ENCODE results near the gene SCN2B. TPM values are rescaled to one million over a fixed set of nuclear protein-coding genes. Genes with fewer than 3 reads are reported as not detected.
A peak's percentile ranks its signal among the peaks of the same experiment; 100 is the strongest.

Gene SCN2B
- total and polyA plus RNA-seq, 2 experiments from 2014 or later = not detected

DNA sequence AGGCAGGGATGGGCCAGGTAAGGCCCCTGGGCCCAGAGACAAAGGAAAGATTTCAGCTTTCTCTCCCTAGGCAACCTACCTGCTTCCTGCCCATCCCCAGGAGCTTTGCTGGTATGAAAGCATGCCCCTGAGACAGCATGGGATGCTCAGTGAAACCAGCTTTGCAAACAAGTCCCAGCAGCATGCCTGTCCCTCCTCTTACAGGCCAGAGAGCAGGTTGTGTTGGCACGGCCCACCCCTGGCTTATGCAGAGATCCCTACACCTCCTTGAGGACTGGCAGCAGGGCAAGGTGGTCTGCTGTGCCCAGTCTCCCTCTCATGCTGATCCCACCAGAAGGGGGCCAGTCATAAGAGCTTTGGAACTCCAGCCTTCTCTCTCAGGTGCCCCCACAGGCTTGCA lies 26.9 kb downstream of the SCN2B start:
- no peak for TF ChIP-seq EZH2 (IDR thresholded peaks at IDR 0.05; ENCODE audit: insufficient read depth, poor library complexity, severe bottlenecking)
- TF ChIP-seq EZH2phosphoT487 (IDR thresholded peaks at IDR 0.05; ENCODE audit: insufficient read depth, low read depth) = no peak
- H3F3A ChIP-seq (ENCODE audit: insufficient read depth) = no peaks in the 10 kb centered on the region
- no peak overlapping the region for H3K4me3 ChIP-seq
- no peaks in the 10 kb centered on the region for H3K36me3 ChIP-seq (ENCODE audit: low read depth)
- no peaks in the 10 kb centered on the region for H4K20me1 ChIP-seq (ENCODE audit: insufficient read depth)
- peaks cover 60% of the 10 kb centered on the region for H3K27me3 ChIP-seq (replicated peaks; ENCODE audit: insufficient read depth)
- DNase-seq = no peak
- no peaks in the 10 kb centered on the region for H3K4me1 ChIP-seq (ENCODE audit: insufficient read depth)
- H3K79me2 ChIP-seq (ENCODE audit: insufficient read depth) = no peaks in the 10 kb centered on the region
- 50 to 53% methylated on average over 1 of the region's 1 CpG for WGBS, 2 experiments (ENCODE audit: low coverage in 1 of 2, low lambda C conversion rate in 2 of 2, missing lambda C conversion rate in 2 of 2)
- no peaks in the 10 kb centered on the region for H3K9me3 ChIP-seq (ENCODE audit: low read depth)
- no peak overlapping the region for H2AFZ ChIP-seq
- in situ Hi-C loops (cut with MboI) = no loop called here
- H3K27ac ChIP-seq = no peak overlapping the region
- no peaks in the 10 kb centered on the region for H3K9me2 ChIP-seq (ENCODE audit: insufficient read depth)
- no peak overlapping the region for H3K9ac ChIP-seq
- H3K4me2 ChIP-seq (ENCODE audit: unreplicated experiment) = no peak overlapping the region

DNA sequence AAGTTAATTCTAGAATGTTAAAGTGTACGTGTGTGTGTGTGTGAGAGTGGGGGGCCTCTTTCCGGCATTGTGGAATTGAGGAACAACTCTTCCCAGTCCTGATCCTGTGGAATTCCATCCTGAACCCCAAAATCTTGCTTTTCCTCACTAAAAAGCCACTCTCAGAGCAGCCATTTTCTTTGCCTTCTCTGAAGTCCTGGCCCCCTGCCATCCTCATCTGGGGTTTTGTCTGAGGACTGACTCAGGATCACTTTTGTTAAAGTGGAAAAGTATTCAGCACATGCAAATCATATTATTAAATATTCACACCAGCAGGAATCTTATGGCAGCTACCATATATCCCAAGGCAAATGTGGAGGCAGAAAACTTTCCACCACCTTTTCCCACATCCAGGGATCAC lies 27.6 kb downstream of the SCN2B start:
- H3K9me2 ChIP-seq (ENCODE audit: insufficient read depth) = no peaks in the 10 kb centered on the region
- peaks cover 54% of the 10 kb centered on the region for H3K27me3 ChIP-seq (replicated peaks; ENCODE audit: insufficient read depth)
- H3K36me3 ChIP-seq (ENCODE audit: low read depth) = no peaks in the 10 kb centered on the region
- no peak overlapping the region for H3K4me2 ChIP-seq (ENCODE audit: unreplicated experiment)
- H3F3A ChIP-seq (ENCODE audit: insufficient read depth) = no peaks in the 10 kb centered on the region
- H3K4me1 ChIP-seq (ENCODE audit: insufficient read depth) = no peaks in the 10 kb centered on the region
- H3K4me3 ChIP-seq = no peak overlapping the region
- no peak overlapping the region for H3K9ac ChIP-seq
- H3K27ac ChIP-seq = no peak overlapping the region
- TF ChIP-seq EZH2phosphoT487 (IDR thresholded peaks at IDR 0.05; ENCODE audit: insufficient read depth, low read depth) = no peak
- no peak for TF ChIP-seq EZH2 (IDR thresholded peaks at IDR 0.05; ENCODE audit: insufficient read depth, poor library complexity, severe bottlenecking)
- no peaks in the 10 kb centered on the region for H3K79me2 ChIP-seq (ENCODE audit: insufficient read depth)
- H4K20me1 ChIP-seq (ENCODE audit: insufficient read depth) = no peaks in the 10 kb centered on the region
- H3K9me3 ChIP-seq (ENCODE audit: low read depth) = no peaks in the 10 kb centered on the region
- no peak overlapping the region for H2AFZ ChIP-seq
- in situ Hi-C loops (cut with MboI) = no loop called here
- peak; percentile 26 for DNase-seq
- WGBS, 2 experiments (ENCODE audit: low coverage in 1 of 2, low lambda C conversion rate in 2 of 2, missing lambda C conversion rate in 2 of 2) = 68 to 81% methylated on average over 2 of the region's 2 CpGs

- H4K20me1 ChIP-seq (ENCODE audit: insufficient read depth) = no peaks in the 10 kb centered on the region
- H2AFZ ChIP-seq = no peak overlapping the region
- no peaks in the 10 kb centered on the region for H3K9me3 ChIP-seq (ENCODE audit: low read depth)
- no peak overlapping the region for H3K4me2 ChIP-seq (ENCODE audit: unreplicated experiment)
- H3K9ac ChIP-seq = no peak overlapping the region
- H3K36me3 ChIP-seq (ENCODE audit: low read depth) = no peaks in the 10 kb centered on the region
- H3K4me3 ChIP-seq = no peak overlapping the region
- TF ChIP-seq EZH2 (IDR thresholded peaks at IDR 0.05; ENCODE audit: insufficient read depth, poor library complexity, severe bottlenecking) (no peak), EZH2phosphoT487 (IDR thresholded peaks at IDR 0.05; ENCODE audit: insufficient read depth, low read depth) (no peak)
- 53% methylated on average over 8 of the region's 8 CpGs for WGBS, 2 experiments (ENCODE audit: low coverage in 1 of 2, low lambda C conversion rate in 2 of 2, missing lambda C conversion rate in 2 of 2)
- H3K4me1 ChIP-seq (ENCODE audit: insufficient read depth) = no peaks in the 10 kb centered on the region
- H3F3A ChIP-seq (ENCODE audit: insufficient read depth) = no peaks in the 10 kb centered on the region
- no peak overlapping the region for H3K27ac ChIP-seq
- H3K79me2 ChIP-seq (ENCODE audit: insufficient read depth) = no peaks in the 10 kb centered on the region
- H3K27me3 ChIP-seq (replicated peaks; ENCODE audit: insufficient read depth) = peaks cover 54% of the 10 kb centered on the region
- in situ Hi-C loops (cut with MboI) = no loop called here
- no peak for DNase-seq
- no peaks in the 10 kb centered on the region for H3K9me2 ChIP-seq (ENCODE audit: insufficient read depth)
These were observed 28.2 kb downstream of the SCN2B start for GRCh38 chr11:118148240-118148639.

DNA sequence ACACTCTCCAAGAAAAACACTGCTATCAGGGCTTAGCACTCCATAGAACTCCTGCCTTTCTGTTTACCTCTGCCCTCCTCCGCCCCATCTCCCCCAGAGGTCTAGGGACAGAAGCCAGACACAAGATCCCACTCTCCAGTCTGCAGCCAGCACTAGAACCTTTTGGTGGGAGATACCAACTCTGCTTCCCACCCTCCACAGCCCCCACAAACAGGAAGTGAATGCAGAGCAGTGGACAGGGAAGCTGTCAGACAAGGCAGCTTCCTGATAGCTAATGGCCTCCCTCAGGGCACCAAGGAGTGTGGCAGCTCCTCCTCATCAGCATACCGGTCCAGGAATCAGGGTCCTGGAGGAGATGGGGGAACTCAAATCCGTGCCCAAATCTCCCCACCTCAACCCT lies 28.9 kb downstream of the SCN2B start:
- no peak overlapping the region for H2AFZ ChIP-seq
- H3K4me1 ChIP-seq (ENCODE audit: insufficient read depth) = no peaks in the 10 kb centered on the region
- no peak overlapping the region for H3K4me2 ChIP-seq (ENCODE audit: unreplicated experiment)
- no peak overlapping the region for H3K27ac ChIP-seq
- in situ Hi-C loops (cut with MboI) = no loop called here
- H3K79me2 ChIP-seq (ENCODE audit: insufficient read depth) = no peaks in the 10 kb centered on the region
- no peak for DNase-seq
- H3K36me3 ChIP-seq (ENCODE audit: low read depth) = no peaks in the 10 kb centered on the region
- H3K9me2 ChIP-seq (ENCODE audit: insufficient read depth) = no peaks in the 10 kb centered on the region
- no peak overlapping the region for H3K9ac ChIP-seq
- WGBS, 2 experiments (ENCODE audit: low coverage in 1 of 2, low lambda C conversion rate in 2 of 2, missing lambda C conversion rate in 2 of 2) = 66 to 69% methylated on average over 3 of the region's 3 CpGs
- H3K27me3 ChIP-seq (replicated peaks; ENCODE audit: insufficient read depth) = peaks cover 59% of the 10 kb centered on the region
- TF ChIP-seq EZH2 (IDR thresholded peaks at IDR 0.05; ENCODE audit: insufficient read depth, poor library complexity, severe bottlenecking) (no peak), EZH2phosphoT487 (IDR thresholded peaks at IDR 0.05; ENCODE audit: insufficient read depth, low read depth) (no peak)
- no peak overlapping the region for H3K4me3 ChIP-seq
- H3F3A ChIP-seq (ENCODE audit: insufficient read depth) = no peaks in the 10 kb centered on the region; the same call in 1 of the 2 replicates
- no peaks in the 10 kb centered on the region for H4K20me1 ChIP-seq (ENCODE audit: insufficient read depth)
- no peaks in the 10 kb centered on the region for H3K9me3 ChIP-seq (ENCODE audit: low read depth)

DNA sequence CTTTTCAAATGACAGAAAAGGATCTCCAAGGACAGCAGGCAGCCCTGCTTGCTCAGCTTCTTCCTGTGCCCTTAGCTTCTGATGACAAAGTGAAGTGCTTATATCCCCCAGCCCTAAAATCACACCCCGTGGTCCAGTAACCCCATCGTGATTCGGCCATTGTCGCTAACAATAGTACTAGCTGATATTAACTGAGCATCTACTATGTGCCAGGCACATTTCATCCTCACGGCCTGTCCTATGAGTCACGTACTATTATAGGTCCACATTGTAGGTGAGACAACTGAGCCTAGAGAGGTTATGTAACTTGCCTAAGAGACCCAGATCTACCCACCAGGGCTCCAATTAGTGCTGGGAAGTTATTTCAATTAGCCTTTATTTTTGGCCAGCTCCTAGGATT lies 29.9 kb downstream of the SCN2B start:
- no peaks in the 10 kb centered on the region for H3K9me3 ChIP-seq (ENCODE audit: low read depth)
- no peak overlapping the region for H3K27ac ChIP-seq
- H3K4me2 ChIP-seq (ENCODE audit: unreplicated experiment) = no peak overlapping the region
- in situ Hi-C loops (cut with MboI) = no loop called here
- no peak overlapping the region for H3K9ac ChIP-seq
- H3K79me2 ChIP-seq (ENCODE audit: insufficient read depth) = no peaks in the 10 kb centered on the region
- H4K20me1 ChIP-seq (ENCODE audit: insufficient read depth) = no peaks in the 10 kb centered on the region
- TF ChIP-seq EZH2phosphoT487 (IDR thresholded peaks at IDR 0.05; ENCODE audit: insufficient read depth, low read depth) (no peak), EZH2 (IDR thresholded peaks at IDR 0.05; ENCODE audit: insufficient read depth, poor library complexity, severe bottlenecking) (no peak)
- H2AFZ ChIP-seq = no peak overlapping the region
- 89 to 96% methylated on average over 6 of the region's 6 CpGs for WGBS, 2 experiments (ENCODE audit: low coverage in 1 of 2, low lambda C conversion rate in 2 of 2, missing lambda C conversion rate in 2 of 2)
- no peak overlapping the region for H3K4me3 ChIP-seq
- no peak for DNase-seq
- no peaks in the 10 kb centered on the region for H3K4me1 ChIP-seq (ENCODE audit: insufficient read depth)
- H3K27me3 ChIP-seq (replicated peaks; ENCODE audit: insufficient read depth) = peaks cover 50% of the 10 kb centered on the region
- no peaks in the 10 kb centered on the region; the same call in 1 of the 2 replicates for H3F3A ChIP-seq (ENCODE audit: insufficient read depth)
- H3K36me3 ChIP-seq (ENCODE audit: low read depth) = no peaks in the 10 kb centered on the region
- no peaks in the 10 kb centered on the region for H3K9me2 ChIP-seq (ENCODE audit: insufficient read depth)
